Body of pancreas (tissue), 4 donors: ENCODE measurements around the gene PTPRD. TPM values are rescaled to one million over a fixed set of nuclear protein-coding genes. Genes with fewer than 3 reads are reported as not detected.

ENCODE experiments used
- ATAC-seq: fragments of 150-250 bp; one replicate; pipeline ENCODE4 v1.9.1; 2016
- DNase-seq, 4 donors: peaks; one replicate each; pipeline ENCODE4 v3.0.0-alpha.2; 2019
- H3K27ac ChIP-seq, 4 donors: fragments of 200-600 bp; sonication (generic); 1 replicate in 3 of 4; 2 replicates in 1 of 4; pipeline versions ENCODE4 v1.5.1 to v1.6.1; 2016 to 2019; ENCODE audit warnings: mild to moderate bottlenecking in 1 of 4, mixed read lengths in 1 of 4, moderate library complexity in 1 of 4
- H3K27me3 ChIP-seq, 2 donors: fragments of 200-600 bp; sonication (generic); one replicate each; pipeline ENCODE4 v1.6.0; 2016; ENCODE audit warnings: mild to moderate bottlenecking in 1 of 2
- H3K36me3 ChIP-seq, 2 donors: fragments of 200-600 bp; sonication (generic); replicated peaks in 1 of 2; 2 replicates each; pipeline ENCODE4 v1.5.1; 2016; ENCODE audit warnings: low read depth in 2 of 2; ENCODE audit not compliant: insufficient read depth in 1 of 2
- H3K4me1 ChIP-seq: fragments of 200-600 bp; sonication (generic); one replicate; pipeline ENCODE4 v1.6.0; 2016
- H3K4me3 ChIP-seq, 2 donors: fragments of 200-600 bp; sonication (generic); 1 replicate in 1 of 2; 2 replicates in 1 of 2; pipeline ENCODE4 v1.5.1; 2016 to 2019
- H3K9me3 ChIP-seq, 3 donors: fragments of 200-600 bp; sonication (generic); 1 replicate in 2 of 3; 2 replicates in 1 of 3; pipeline ENCODE4 v1.5.1; 2016
- POLR2A ChIP-seq, 3 donors: fragments of 450-650 bp; IDR thresholded peaks; one replicate each; pipeline ENCODE4 v1.6.1; 2016; ENCODE audit warnings: antibody characterized with exemption in 3 of 3, mild to moderate bottlenecking in 2 of 3
- WGBS, 2 donors: methylation state at CpG; one replicate each; pipeline ENCODE4 v1.1.5; 2017; 5-methylcytosine and 5-hydroxymethylcytosine counted together
- intact Hi-C: fragments of 100-400 bp; cut with DNase I; formaldehyde crosslinking; loops from one replicate; pipeline ENCODE4 v1.15.1; 2023
- total RNA-seq, 2 donors: library from RNA; depleted of rRNA; stranded (reverse); fragments of >200 nt; gene quantifications; one replicate each; pipeline ENCODE4 v1.1.0, GENCODE V29; 2016
- TF ChIP-seq, protein P1 (sequence below), 7 experiments: fragments of 450-650 bp in 4 of 7; fragments of 200-600 bp in 3 of 7; sonication (generic) in 3 of 7; IDR thresholded peaks; one replicate each; pipeline ENCODE4 v1.5.1; 2016 to 2019; ENCODE audit warnings: antibody characterized with exemption in 7 of 7

Gene PTPRD
- total RNA-seq, 2 donors from 2014 or later, result 4.3 to 4.9 TPM

DNA sequence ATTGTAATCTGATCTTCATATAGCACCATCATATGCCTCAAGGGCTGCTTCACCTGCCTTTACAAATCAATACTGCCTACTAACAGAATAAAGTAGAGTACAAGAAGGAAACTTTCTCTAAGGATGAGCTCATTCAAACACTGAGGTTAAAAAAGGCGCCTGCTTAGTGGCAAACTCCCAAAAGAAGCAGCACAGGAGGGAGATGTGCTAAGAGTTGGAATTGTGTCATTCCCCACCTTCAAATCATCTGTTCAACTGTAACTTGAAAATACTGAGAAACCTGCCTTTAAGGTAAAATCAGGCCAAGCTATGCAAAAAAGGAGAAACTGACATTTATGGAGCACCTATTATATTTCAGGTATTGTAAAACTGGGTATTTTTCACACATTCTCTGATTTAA is 560.6 kb downstream of the PTPRD start:
- Histone ChIP-seq H3K27me3 (peaks cover 0 to 6% of the 10 kb centered on the region in 2 donors), H3K27ac (no peak overlapping the region), H3K4me1 (no peaks in the 10 kb centered on the region), H3K4me3 (no peak overlapping the region), H3K36me3 (no peaks in the 10 kb centered on the region), H3K9me3 (no peaks in the 10 kb centered on the region)
- WGBS, 2 donors, result 63 to 77% methylated on average over 1 of the region's 1 CpG
- no peak for ATAC-seq
- no peak for DNase-seq
- no peak for TF ChIP-seq POLR2A (IDR thresholded peaks at IDR 0.05)
- TF ChIP-seq, protein P1, sequence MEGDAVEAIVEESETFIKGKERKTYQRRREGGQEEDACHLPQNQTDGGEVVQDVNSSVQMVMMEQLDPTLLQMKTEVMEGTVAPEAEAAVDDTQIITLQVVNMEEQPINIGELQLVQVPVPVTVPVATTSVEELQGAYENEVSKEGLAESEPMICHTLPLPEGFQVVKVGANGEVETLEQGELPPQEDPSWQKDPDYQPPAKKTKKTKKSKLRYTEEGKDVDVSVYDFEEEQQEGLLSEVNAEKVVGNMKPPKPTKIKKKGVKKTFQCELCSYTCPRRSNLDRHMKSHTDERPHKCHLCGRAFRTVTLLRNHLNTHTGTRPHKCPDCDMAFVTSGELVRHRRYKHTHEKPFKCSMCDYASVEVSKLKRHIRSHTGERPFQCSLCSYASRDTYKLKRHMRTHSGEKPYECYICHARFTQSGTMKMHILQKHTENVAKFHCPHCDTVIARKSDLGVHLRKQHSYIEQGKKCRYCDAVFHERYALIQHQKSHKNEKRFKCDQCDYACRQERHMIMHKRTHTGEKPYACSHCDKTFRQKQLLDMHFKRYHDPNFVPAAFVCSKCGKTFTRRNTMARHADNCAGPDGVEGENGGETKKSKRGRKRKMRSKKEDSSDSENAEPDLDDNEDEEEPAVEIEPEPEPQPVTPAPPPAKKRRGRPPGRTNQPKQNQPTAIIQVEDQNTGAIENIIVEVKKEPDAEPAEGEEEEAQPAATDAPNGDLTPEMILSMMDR (IDR thresholded peaks at IDR 0.05), result no peak
- intact Hi-C loops, result no loop called here

- Histone ChIP-seq H3K36me3 (no peaks in the 10 kb centered on the region), H3K27ac (no peak overlapping the region), H3K4me1 (no peaks in the 10 kb centered on the region), H3K9me3 (no peaks in the 10 kb centered on the region), H3K4me3 (no peak overlapping the region), H3K27me3 (peaks cover 0 to 6% of the 10 kb centered on the region in 2 donors)
- DNase-seq (no peak), ATAC-seq (no peak)
- intact Hi-C loops, result no loop called here
- WGBS, 2 donors, result 64 to 80% methylated on average over 4 of the region's 4 CpGs
- no peak for TF ChIP-seq POLR2A (IDR thresholded peaks at IDR 0.05)
- TF ChIP-seq, protein P1 (IDR thresholded peaks at IDR 0.05), result no peak
These were observed 562.8 kb downstream of the PTPRD start for GRCh38 chr9:10050016-10050415.

DNA sequence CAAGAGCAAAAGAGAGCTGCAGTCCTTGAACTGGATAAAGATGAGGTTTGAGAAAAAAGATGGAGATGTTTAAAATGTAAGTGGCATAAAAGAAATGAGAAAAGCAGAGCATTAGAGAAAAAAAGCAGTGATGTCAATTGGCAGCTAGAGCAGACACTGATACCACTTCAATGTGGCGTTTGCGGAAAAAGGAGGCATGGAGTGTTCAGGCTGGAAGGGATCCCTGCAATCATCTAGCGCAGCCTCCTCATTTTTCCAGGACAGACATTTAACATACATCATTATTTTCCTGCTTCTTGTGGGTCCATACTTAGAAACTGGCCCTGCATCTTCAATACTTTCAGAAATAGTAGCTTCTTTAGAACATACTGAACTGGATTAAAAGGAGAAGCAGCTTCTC is 563.8 kb downstream of the PTPRD start:
- Histone ChIP-seq H3K27me3 (peaks cover 0 to 6% of the 10 kb centered on the region in 2 donors), H3K36me3 (no peaks in the 10 kb centered on the region), H3K4me1 (no peaks in the 10 kb centered on the region), H3K4me3 (no peak overlapping the region), H3K9me3 (no peaks in the 10 kb centered on the region), H3K27ac (no peak overlapping the region)
- 88 to 95% methylated on average over 3 of the region's 3 CpGs for WGBS, 2 donors
- ATAC-seq (no peak), DNase-seq (no peak)
- TF ChIP-seq POLR2A (IDR thresholded peaks at IDR 0.05), result no peak
- TF ChIP-seq, protein P1 (IDR thresholded peaks at IDR 0.05), result no peak
- intact Hi-C loops, result no loop called here

DNA sequence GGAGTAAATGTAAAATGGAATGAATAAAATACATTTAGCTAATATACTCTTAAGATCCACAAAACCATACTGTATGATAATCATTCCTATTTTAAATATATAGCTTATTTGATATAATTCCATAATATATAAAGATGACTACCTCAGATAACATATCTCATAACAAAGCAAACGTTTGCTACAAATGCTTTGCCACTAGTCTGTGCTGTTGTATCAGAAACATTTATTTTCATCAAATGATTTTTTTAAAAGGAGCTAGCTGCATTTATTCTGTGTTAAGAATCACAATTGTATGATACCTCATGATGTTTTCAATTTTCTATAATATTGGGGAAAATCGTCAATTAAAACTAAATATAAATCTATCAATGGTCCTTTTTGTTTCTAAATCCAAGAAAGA is 567.2 kb downstream of the PTPRD start:
- Histone ChIP-seq H3K4me1 (no peaks in the 10 kb centered on the region), H3K4me3 (no peak overlapping the region), H3K27ac (no peak overlapping the region), H3K27me3 (no peaks in the 10 kb centered on the region), H3K36me3 (no peaks in the 10 kb centered on the region), H3K9me3 (no peaks in the 10 kb centered on the region)
- 0 to 20% methylated on average over 2 of the region's 2 CpGs for WGBS, 2 donors
- TF ChIP-seq POLR2A (IDR thresholded peaks at IDR 0.05), result no peak
- TF ChIP-seq, protein P1 (IDR thresholded peaks at IDR 0.05), result peak in 5 of 7 experiments; percentile 7 to 39 (median 28)
- DNase-seq (no peak), ATAC-seq (no peak)
- intact Hi-C loops, result no loop called here

GRCh38 chr9:10041726-10042229 is 571.0 kb downstream of the PTPRD start:
- H3K27me3 ChIP-seq, result no peaks in the 10 kb centered on the region
- no peak for DNase-seq
- H3K9me3 ChIP-seq, result no peaks in the 10 kb centered on the region
- WGBS, 2 donors, result 29 to 31% methylated on average over 2 of the region's 2 CpGs
- no peaks in the 10 kb centered on the region for H3K36me3 ChIP-seq
- intact Hi-C loops, result no loop called here
- H3K4me1 ChIP-seq, result no peaks in the 10 kb centered on the region
- TF ChIP-seq, protein P1 (IDR thresholded peaks at IDR 0.05), result no peak
- TF ChIP-seq POLR2A (IDR thresholded peaks at IDR 0.05), result no peak
- H3K27ac ChIP-seq, result no peak overlapping the region
- no peak for ATAC-seq
- H3K4me3 ChIP-seq, result no peak overlapping the region
